Fibroblast of lung (primary cell): ENCODE measurements around the gene KRTAP13-2. TPM values are rescaled to one million over a fixed set of nuclear protein-coding genes. Genes with fewer than 3 reads are reported as not detected.
A peak's percentile ranks its signal among the peaks of the same experiment; 100 is the strongest.

Source experiments
- DNase-seq, 2 donors: peaks; one replicate each; pipeline versions ENCODE4 v3.0.0 to v3.0.0-alpha.2; 2010; ENCODE audit warnings: low read depth in 2 of 2
- H2AFZ ChIP-seq: 2 replicates; pipeline ENCODE4 v1.5.1; 2012; ENCODE audit warnings: low read length, control low read depth, inconsistent platforms
- H3K27ac ChIP-seq: 2 replicates; pipeline ENCODE4 v1.5.1; 2011; ENCODE audit warnings: low read length, control low read depth; ENCODE audit not compliant: insufficient read depth
- H3K27me3 ChIP-seq: 2 replicates; pipeline ENCODE4 v1.5.1; 2011; ENCODE audit warnings: mild to moderate bottlenecking, low read length; ENCODE audit not compliant: control insufficient read depth, insufficient read depth
- H3K36me3 ChIP-seq: 2 replicates; pipeline ENCODE4 v1.5.1; 2011; ENCODE audit warnings: low read length; ENCODE audit not compliant: control insufficient read depth, insufficient read depth
- H3K4me1 ChIP-seq: 2 replicates; pipeline ENCODE4 v1.5.1; 2011; ENCODE audit warnings: low read length; ENCODE audit not compliant: control insufficient read depth, insufficient read depth; ENCODE audit errors: extremely low read depth
- H3K4me2 ChIP-seq: 2 replicates; pipeline ENCODE4 v1.5.1; 2011; ENCODE audit warnings: low read length, control low read depth; ENCODE audit not compliant: insufficient read depth; ENCODE audit errors: extremely low read depth
- H3K4me3 ChIP-seq, 4 experiments: fragments of 200-600 bp in 1 of 4; sonication (generic) in 1 of 4; replicated peaks in 1 of 4; 2 replicates each; pipeline ENCODE4 v1.5.1; 2011 to 2016; ENCODE audit warnings: low read length in 4 of 4, low read depth in 3 of 4, mild to moderate bottlenecking in 3 of 4, control low read depth in 2 of 4, inconsistent platforms in 1 of 4, mixed read lengths in 1 of 4; ENCODE audit not compliant: insufficient read depth in 1 of 4; ENCODE audit errors: control extremely low read depth in 1 of 4
- H3K79me2 ChIP-seq: 2 replicates; pipeline ENCODE4 v1.5.1; 2012; ENCODE audit warnings: mild to moderate bottlenecking, low read length, inconsistent platforms; ENCODE audit not compliant: control insufficient read depth, insufficient read depth
- H3K9ac ChIP-seq: 2 replicates; pipeline ENCODE4 v1.5.1; 2011; ENCODE audit warnings: mild to moderate bottlenecking, low read length, control low read depth; ENCODE audit not compliant: insufficient read depth
- H3K9me3 ChIP-seq: 2 replicates; pipeline ENCODE4 v1.5.1; 2012; ENCODE audit warnings: low read depth, low read length; ENCODE audit not compliant: control insufficient read depth, insufficient read depth
- H4K20me1 ChIP-seq: 2 replicates; pipeline ENCODE4 v1.5.1; 2011; ENCODE audit warnings: low read length; ENCODE audit not compliant: control insufficient read depth, insufficient read depth; ENCODE audit errors: extremely low read depth
- EZH2 ChIP-seq: IDR thresholded peaks from 2 replicates; pipeline ENCODE4 v1.5.1; 2012; ENCODE audit warnings: low read length, control low read depth, mild to moderate bottlenecking; ENCODE audit errors: missing control alignments
- polyA plus RNA-seq, 2 donors: library from polyadenylated mRNA; depleted of rRNA in 1 of 2; stranded (reverse) in 1 of 2; unstranded in 1 of 2; fragments of >200 nt; gene quantifications; 2 replicates each; pipeline ENCODE4 v1.2.1, GENCODE V29; 2011 to 2012; ENCODE audit warnings: missing spikeins in 1 of 2
- total RNA-seq: library from RNA; depleted of rRNA; stranded (reverse); fragments of >200 nt; gene quantifications from 2 replicates; pipeline ENCODE4 v1.2.1, GENCODE V29; 2014
- TF ChIP-seq, protein P1 (sequence below), 2 donors: IDR thresholded peaks in 1 of 2; conservative IDR thresholded peaks in 1 of 2; 1 replicate in 1 of 2; 2 replicates in 1 of 2; pipeline ENCODE4 v1.5.1; 2011 to 2012; ENCODE audit warnings: low read length in 2 of 2, control low read depth in 1 of 2, inconsistent platforms in 1 of 2, low read depth in 1 of 2, mild to moderate bottlenecking in 1 of 2

Gene KRTAP13-2
- total and polyA plus RNA-seq, 2 donors (not counting 1 experiment from before 2014, with no cell fraction given) = not detected

DNA sequence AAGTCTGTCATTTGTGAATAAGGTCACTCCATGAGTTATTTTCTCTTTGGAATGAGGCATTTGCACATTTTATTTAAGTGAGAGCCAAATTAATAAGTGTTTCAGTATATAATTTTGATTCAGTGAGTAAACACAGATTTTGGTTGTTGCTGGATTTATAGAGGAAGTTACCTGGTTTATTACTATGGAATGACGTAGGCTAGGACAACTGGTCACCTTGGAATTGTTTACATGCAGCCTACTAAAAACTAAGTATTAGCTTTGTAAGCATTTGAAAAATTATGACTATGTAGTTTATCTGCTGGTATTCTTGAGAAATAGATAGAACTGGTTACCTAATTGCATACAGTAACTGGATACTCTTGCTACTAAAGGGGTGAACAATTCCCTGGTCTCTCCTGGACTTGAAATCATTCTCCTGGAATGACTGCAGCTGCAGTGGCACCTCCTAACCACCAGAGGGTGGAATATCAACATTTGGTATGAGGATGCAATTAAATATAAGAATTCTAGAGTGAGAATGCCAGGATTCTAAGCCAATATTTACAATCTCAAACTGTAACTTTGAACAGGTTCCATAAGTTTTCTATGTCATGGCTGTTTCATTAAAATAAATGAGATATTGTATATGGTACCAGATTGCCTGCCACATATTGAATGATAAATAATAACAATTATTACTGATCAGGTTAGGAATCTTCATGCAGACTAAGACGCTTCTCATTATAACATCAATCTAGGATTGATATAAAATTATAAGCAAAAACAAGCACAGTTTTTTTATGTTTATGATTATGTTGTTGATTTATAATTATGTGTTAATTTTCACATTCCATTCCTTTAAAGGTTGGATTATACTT is 31.1 kb downstream of the KRTAP13-2 start:
- Histone ChIP-seq H3K9me3 (no peaks in the 10 kb centered on the region), H2AFZ (no peak overlapping the region), H3K27me3 (no peaks in the 10 kb centered on the region), H3K79me2 (no peaks in the 10 kb centered on the region), H3K9ac (no peak overlapping the region), H3K4me1 (no peaks in the 10 kb centered on the region), H3K4me2 (no peak overlapping the region), H3K4me3 (no peak overlapping the region), H4K20me1 (no peaks in the 10 kb centered on the region), H3K36me3 (no peaks in the 10 kb centered on the region), H3K27ac (no peak overlapping the region)
- no peak for TF ChIP-seq EZH2
- TF ChIP-seq, protein P1, sequence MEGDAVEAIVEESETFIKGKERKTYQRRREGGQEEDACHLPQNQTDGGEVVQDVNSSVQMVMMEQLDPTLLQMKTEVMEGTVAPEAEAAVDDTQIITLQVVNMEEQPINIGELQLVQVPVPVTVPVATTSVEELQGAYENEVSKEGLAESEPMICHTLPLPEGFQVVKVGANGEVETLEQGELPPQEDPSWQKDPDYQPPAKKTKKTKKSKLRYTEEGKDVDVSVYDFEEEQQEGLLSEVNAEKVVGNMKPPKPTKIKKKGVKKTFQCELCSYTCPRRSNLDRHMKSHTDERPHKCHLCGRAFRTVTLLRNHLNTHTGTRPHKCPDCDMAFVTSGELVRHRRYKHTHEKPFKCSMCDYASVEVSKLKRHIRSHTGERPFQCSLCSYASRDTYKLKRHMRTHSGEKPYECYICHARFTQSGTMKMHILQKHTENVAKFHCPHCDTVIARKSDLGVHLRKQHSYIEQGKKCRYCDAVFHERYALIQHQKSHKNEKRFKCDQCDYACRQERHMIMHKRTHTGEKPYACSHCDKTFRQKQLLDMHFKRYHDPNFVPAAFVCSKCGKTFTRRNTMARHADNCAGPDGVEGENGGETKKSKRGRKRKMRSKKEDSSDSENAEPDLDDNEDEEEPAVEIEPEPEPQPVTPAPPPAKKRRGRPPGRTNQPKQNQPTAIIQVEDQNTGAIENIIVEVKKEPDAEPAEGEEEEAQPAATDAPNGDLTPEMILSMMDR (conservative IDR thresholded peaks at IDR 0.05 in 1 of 2, IDR thresholded peaks at IDR 0.05 in 1 of 2; ENCODE audit: low read depth in 1 of 2, low read length in 2 of 2) = peak; percentile 53 to 63
- peak; percentile 1 to 5 for DNase-seq

DNA sequence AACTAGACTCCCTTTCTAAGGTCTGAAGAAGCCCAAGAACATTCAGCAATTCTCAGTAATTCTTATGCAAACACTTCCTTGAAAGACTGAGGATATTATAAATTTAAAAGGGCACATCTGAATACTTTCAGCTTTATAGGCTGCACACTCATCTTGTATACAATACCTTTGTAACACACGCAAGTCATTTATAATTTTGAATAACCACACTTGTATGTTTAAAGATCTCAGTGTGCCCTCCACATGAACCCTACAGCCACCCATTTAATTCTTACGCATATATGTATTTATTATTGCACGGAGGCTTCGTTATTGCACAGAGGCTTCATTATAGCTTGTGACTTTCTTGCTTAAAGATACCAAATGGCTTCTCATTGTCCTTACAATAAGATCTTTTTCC is 33.4 kb downstream of the KRTAP13-2 start:
- no peak for TF ChIP-seq EZH2
- TF ChIP-seq, protein P1 (conservative IDR thresholded peaks at IDR 0.05 in 1 of 2, IDR thresholded peaks at IDR 0.05 in 1 of 2; ENCODE audit: low read depth in 1 of 2, low read length in 2 of 2) = no peak
- Histone ChIP-seq H3K27me3 (no peaks in the 10 kb centered on the region), H3K4me3 (no peak overlapping the region)

DNA sequence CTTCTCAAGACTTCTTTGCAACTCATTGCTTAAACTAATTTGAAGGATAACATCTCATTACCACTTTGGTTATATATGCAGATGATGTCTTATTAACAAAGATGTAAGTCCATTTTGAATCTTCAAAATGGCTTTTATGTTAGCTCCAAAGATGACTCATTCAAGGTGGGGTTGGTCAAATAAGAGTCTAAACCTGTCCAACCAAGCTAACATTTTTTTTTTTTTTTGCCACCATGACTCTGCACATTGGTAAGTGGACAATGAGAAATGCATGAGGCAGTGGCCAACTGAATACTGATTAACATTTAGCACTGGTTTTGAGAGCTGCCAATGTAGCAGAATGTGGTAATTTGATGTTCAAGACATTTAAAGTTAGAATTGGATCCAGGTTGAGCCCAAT is 34.3 kb downstream of the KRTAP13-2 start:
- Histone ChIP-seq H3K36me3 (no peaks in the 10 kb centered on the region), H3K27me3 (no peaks in the 10 kb centered on the region), H3K4me2 (no peak overlapping the region), H3K9ac (no peak overlapping the region), H3K4me3 (no peak overlapping the region), H2AFZ (no peak overlapping the region), H3K4me1 (no peaks in the 10 kb centered on the region), H3K27ac (no peak overlapping the region), H4K20me1 (no peaks in the 10 kb centered on the region), H3K79me2 (no peaks in the 10 kb centered on the region), H3K9me3 (no peaks in the 10 kb centered on the region)
- no peak for DNase-seq
- TF ChIP-seq, protein P1 (conservative IDR thresholded peaks at IDR 0.05 in 1 of 2, IDR thresholded peaks at IDR 0.05 in 1 of 2; ENCODE audit: low read depth in 1 of 2, low read length in 2 of 2) = no peak
- no peak for TF ChIP-seq EZH2

More for the DNA sequence above, 33.4 kb downstream of the KRTAP13-2 start:
- H3K79me2 ChIP-seq = no peaks in the 10 kb centered on the region
- no peak overlapping the region for H3K27ac ChIP-seq
- DNase-seq = no peak
- no peak overlapping the region for H2AFZ ChIP-seq
- H4K20me1 ChIP-seq = no peaks in the 10 kb centered on the region
- H3K9me3 ChIP-seq = no peaks in the 10 kb centered on the region
- no peak overlapping the region for H3K9ac ChIP-seq
- no peak overlapping the region for H3K4me2 ChIP-seq
- no peaks in the 10 kb centered on the region for H3K4me1 ChIP-seq
- no peaks in the 10 kb centered on the region for H3K36me3 ChIP-seq
